GM21447 (cell line): ENCODE measurements around the gene PAQR3.
"Not testable (repeated sequence)": the region's sequence is repeated elsewhere in the genome, so short reads cannot be mapped to it uniquely, and the experiment has no call there.

Source experiments
- ATAC-seq: cut with Tn5 transposase; IDR thresholded peaks from one replicate; pipeline ENCODE4 v1.9.1; 2021; ENCODE audit not compliant: unreplicated experiment

The PAQR3 gene

GRCh38 chr4:78928835-78929234, 10.4 kb downstream of the PAQR3 start:
- ATAC-seq = no peak

DNA sequence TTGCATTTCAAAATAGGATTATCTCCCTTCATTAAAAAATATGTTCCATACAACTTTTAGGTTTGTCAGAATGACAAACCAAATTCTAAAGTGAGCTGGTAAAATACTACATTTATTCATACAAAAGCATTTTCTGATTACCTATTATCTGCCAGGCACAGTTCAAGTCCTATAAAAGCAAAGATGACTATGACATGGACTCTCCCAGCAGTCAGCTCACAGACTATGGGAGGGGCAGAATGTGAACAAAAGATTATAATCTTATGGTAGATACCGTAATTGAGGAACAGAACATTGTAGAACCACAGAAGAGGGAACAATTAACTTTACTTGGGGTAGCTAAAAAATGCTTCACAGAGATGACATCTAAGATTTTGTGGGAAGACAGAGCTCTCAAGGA, 12.4 kb downstream of the PAQR3 start:
- no peak for ATAC-seq

DNA sequence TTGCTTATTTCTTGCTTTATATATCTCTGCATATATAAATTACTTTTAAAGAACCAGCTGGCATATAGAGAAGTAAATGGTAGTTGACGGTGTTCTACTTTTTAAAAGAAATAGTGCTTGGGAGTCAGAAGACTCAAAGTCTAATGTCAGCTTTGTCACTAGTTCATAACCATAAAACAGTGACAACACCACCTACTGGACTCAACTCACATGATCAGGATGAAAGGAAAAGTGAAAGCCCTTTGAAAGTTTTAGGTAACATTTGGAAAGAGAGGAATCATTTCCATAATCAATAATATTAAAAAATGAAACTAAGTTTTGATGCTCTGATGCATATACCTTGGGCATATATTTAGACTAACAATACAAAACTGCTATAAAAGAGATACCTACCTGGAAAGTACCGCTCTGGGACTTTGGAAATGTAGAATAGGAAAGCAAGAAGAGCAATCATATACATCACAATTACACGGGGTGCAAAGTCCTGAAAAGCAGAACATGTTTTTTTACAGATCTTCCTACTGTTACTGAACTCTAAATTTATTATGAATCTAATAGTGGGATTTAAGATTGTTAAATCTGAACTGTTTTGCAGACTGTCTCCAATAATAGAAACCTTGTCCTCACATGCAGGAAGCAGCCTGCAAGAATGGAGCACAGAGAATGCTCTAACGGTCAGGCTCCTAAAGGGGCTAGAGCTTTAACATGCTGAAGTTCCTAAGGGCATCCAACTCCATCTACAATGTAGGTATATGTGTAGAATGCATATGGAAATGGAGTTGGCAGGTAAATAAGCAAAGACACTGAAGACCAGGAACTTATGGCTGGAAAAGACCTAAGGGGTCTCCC, 15.6 kb downstream of the PAQR3 start:
- no peak for ATAC-seq

DNA sequence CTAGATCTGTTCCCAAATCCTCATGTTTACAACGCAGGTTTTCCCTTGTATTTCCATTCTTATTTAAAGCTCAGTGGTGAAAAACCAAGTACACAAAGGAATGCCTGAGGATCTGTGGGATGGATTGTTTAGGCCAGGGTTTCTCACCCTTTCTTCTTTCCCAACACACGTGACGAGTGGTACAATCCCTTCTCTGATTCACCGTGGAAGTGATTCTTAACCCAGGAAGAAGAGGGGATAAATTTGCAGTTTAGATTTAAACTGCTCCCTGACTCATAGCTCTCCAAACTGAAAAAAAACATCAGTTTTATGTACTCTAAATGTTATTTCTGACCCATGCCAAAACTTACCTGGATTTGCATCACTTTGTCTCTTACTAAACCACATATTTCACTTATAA, 17.0 kb downstream of the PAQR3 start:
- no peak for ATAC-seq

- no peak for ATAC-seq
Measured at GRCh38 chr4:78910612-78911011, 28.6 kb downstream of the PAQR3 start.

GRCh38 chr4:78908974-78909373, 30.3 kb downstream of the PAQR3 start:
- ATAC-seq = not testable (repeated sequence)

DNA sequence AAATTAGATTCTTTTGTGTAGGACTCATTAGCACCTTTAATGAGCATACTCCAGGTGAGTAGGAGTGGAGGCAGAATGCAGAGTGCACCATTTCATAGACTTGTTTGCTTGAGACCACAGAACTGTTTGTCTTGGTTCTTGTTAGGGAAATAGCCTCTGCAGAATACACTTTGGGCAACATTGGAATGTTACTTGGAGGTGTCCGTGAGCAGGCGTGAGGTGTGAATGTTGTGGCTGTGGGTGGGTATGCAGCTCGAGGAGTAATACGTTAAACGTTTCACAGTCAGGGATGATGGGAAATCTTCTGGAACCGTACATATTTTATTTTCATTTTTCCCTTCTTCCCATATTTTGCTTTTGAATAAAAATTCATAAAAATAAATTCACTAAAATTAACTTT, 31.6 kb downstream of the PAQR3 start:
- ATAC-seq = no peak

GRCh38 chr4:78904143-78904542, 35.1 kb downstream of the PAQR3 start:
- ATAC-seq = no peak

- ATAC-seq = no peak
Measured at GRCh38 chr4:78902298-78902697, 36.9 kb downstream of the PAQR3 start.

GRCh38 chr4:78901882-78902281, 37.4 kb downstream of the PAQR3 start:
- no peak for ATAC-seq

- ATAC-seq = no peak
Measured at GRCh38 chr4:78899302-78899701, 39.9 kb downstream of the PAQR3 start.

DNA sequence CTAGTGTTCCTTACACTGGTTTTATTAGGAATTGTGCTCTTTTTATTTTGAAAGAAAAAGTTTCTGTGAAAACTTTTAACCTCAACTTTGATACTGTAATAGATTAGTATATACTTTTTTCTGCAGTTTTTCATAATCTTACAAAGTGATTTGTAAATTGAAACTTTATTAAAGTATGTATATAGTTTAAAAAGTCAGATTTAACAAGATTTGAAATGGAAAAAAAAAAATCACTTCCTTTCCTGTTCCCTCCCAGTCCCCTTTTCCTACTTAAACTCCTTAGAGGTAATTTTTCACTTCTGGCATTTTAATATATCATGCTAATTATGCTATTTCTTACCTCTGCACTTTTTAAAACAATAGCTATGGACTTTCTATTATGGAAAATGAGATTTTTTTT, 49.3 kb downstream of the PAQR3 start:
- ATAC-seq = no peak

DNA sequence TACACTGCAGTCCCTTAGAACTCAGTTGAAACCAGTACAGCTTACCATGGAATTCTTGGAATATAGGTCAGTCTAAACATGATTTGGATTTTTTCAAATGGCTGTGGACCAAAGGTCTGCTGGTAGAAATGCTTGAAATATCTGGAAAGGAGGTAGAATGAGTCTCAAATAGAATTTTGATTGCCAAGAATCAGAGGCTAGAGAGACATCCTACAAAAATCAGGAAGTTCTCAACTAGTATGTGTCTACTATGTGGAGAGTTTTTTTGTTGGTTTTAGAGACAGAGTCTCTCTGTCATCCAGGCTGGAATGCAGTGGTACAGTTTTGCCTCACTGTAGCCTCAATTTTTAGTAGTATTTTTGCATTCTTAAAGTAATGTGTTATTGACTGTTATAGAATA, 53.6 kb downstream of the PAQR3 start:
- no peak for ATAC-seq

DNA sequence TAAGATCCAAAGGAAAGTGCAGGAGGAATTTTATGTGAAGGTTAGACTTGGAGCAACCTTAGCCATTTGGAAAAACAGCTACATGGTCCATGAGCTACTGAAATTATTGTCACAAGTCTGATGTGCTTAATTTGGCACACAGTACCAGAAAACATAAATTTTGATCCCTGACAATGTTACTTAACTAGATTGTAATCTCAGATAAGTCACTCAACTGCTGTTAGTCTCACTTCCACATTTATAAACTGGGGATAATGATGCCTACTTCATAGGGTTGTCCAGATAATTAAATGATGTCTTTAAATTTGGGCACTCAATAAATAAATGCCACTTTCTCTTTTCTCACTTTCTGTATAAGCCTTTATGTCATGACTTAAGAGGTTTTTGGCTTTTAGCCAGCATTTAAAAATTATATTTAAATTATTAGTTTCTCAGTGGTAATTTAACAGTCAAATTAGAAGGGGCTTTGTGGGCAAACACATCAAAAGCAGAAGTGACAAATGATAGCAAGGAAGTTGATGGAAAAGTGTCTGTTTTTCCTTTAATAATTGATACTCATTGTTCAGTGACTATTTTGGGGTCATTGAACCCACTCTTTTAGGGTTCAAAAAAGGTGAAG, 58.3 kb downstream of the PAQR3 start:
- no peak for ATAC-seq

DNA sequence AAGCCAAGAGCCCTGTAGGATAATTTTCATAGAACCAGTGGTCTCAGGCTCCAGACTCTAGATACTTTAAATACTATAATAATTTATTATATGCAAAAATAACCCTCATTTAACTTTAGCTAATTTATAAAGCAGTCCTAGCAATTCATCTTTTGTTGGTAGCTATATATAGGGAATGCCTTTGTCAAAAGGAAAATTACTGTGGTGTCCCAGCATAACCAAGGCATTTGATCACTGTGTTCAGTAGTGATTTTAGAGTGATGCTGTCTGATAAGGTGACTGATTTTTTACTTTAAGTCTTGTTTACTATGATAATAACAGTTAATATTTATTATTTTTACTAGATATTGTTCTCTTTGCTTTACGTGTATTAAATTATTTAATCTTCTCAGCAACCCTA, 61.2 kb downstream of the PAQR3 start:
- no peak for ATAC-seq

DNA sequence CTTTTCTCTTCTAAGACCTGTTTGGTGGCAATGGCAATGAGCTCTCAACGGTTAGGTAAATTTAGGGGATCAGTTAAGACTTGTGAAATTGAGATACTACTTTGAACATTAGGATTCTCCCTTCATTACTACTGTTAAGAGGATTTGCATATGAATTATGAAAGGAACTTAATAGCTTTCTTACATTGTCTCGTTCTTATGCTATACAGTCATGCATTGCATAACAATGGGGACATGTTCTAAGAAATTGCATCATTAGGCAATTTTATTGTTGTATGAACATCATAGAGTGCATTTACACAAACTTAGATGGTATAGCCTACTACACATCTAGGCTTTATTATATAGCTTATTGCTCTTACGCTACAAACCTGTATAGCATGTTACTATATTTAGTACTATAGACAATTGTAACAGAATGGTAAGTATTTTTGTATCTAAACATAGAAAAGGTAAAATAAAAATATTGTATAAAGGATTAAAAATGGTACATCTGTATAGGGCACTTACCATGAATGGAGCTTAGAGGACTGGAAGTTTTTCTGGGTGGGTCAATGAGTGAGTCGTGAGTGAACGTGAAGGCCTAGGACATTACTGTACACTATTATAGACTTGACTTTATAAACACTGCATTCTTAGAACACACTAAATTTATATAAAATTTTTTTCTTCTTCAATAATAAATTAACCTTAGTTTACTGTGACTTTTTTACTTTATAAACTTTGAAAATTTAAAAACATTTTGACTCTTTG, 62.5 kb downstream of the PAQR3 start:
- no peak for ATAC-seq

DNA sequence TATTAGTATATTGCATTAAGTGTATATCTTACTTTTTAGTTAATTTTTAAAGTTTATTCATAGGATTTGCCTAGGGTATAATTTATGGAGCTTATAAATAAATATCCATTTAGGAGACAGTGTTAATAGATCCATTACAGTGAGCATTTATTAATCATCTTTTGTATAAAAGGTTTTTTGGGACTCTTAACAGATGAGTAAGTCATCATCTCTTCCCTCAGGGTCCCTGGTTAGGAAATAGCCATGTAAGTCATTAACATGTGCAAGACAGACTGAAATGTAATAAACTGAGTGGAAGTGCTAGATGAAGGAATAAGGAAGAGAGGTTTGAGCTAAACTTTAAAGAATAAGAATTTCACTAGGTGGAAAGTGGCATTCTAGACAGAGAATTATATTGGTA, 69.2 kb downstream of the PAQR3 start:
- no peak for ATAC-seq

- not testable (repeated sequence) for ATAC-seq
Measured at GRCh38 chr4:78868712-78869111, 70.5 kb downstream of the PAQR3 start.

DNA sequence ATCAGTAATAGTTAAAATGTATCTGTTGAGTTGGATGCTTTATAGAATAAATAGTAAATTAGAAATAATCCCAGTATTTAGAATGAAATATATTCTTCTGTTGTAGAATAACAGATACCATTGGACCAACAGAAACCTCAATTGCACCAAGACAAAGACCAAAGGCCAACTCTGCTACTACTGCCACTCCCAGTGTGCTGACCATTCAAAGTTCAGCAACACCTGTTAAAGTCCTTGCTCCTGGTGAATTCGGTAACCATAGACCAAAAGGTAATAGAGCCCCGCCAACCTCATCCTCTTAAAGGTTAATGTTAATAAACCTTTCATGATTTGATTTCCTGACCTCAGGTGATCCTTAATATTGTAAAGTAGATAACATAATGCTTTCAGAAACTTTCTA, 73.8 kb downstream of the PAQR3 start:
- no peak for ATAC-seq

- no peak for ATAC-seq
Measured at GRCh38 chr4:78864405-78865024, 74.7 kb downstream of the PAQR3 start.

- no peak for ATAC-seq
Measured at GRCh38 chr4:78863991-78864390, 75.2 kb downstream of the PAQR3 start.
